Pons (tissue), 1 donor: ENCODE data around the gene TSPAN17.
A peak's percentile ranks its signal among the peaks of the same experiment; 100 is the strongest.
"Not testable (repeated sequence)": the region's sequence is repeated elsewhere in the genome, so short reads cannot be mapped to it uniquely, and the experiment has no call there.

ENCODE experiments used
- DNase-seq: peaks from one replicate; pipeline ENCODE4 v3.0.0-alpha.2; 2016; ENCODE audit warnings: low spot score

Gene TSPAN17, protein sequence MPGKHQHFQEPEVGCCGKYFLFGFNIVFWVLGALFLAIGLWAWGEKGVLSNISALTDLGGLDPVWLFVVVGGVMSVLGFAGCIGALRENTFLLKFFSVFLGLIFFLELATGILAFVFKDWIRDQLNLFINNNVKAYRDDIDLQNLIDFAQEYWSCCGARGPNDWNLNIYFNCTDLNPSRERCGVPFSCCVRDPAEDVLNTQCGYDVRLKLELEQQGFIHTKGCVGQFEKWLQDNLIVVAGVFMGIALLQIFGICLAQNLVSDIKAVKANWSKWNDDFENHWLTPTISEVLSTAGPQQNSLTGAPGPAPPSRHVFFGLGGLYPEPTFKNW

DNA sequence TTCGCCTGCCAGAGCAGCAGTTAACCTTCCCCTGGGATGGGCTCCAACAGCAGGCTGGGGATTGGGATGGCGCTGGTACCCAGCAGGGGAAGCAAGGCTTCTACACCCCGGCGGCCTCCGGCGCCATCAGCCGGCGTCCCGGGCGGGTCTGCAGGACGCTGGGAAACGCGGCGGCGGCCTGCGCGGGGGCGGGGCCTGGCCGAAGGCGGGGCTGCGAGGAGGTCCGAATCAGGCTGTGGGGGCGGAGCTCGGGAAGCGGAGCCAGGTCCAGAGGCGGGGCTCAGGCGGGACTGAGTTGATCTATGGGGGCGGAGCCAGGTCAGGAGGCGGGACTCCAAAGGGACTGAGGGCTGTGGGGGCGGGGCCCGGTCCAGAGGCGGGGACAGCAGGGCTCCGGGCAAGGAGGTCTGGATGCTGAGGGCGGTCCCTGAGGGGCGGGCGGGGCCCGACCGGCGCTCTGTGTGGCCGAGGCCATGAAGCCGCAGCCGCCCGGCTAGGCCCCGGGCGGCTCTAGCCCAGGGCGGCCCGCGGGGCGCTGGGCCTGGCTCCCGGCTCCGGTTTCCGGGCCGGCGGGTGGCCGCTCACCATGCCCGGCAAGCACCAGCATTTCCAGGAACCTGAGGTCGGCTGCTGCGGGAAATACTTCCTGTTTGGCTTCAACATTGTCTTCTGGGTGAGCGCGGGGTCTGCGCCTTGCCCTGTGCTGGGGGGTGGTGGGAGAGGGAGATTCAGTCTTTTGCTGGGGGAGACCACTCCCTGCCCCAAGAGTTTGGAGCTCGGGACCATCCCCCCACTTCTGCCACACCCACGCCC is at the start of gene TSPAN17:
Gene TSPAN17 (plus strand): TSS at position 455 of the 813 bp plus-strand sequence. CDS start 132 bp downstream, at position 587.
- peak; percentile 99 for DNase-seq

DNA sequence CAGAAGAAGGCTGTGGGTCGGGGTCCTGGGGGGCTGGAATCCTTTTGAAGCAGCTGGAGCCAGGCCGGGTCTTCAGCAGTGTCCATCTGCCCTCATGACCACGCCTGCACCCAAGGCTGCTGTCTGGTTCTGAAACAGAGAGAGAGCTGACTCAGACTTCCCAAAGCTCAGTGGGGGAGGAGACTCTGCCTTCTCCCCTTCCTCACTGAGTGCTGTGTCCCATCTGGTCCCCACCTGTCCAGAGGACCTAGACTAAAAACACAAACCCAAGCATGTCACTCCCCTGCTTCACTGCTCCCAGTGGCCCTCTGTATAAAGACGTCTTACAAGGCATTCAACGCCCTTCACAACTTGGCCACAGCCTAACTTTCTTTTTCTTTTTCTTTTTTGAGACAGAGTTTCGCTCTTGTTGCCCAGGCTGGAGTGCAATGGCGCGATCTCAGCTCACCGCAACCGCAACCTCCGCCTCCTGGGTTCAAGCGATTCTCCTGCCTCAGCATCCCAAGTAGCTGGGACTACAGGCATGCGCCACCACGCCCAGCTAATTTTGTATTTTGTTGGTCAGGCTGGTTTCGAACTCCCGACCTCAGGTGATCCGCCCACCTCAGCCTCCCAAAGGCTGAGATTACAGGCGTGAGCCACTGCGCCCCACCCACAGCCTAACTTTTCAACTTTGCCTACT is 47.4 kb upstream of the TSPAN17 start:
- DNase-seq = not testable (repeated sequence)

DNA sequence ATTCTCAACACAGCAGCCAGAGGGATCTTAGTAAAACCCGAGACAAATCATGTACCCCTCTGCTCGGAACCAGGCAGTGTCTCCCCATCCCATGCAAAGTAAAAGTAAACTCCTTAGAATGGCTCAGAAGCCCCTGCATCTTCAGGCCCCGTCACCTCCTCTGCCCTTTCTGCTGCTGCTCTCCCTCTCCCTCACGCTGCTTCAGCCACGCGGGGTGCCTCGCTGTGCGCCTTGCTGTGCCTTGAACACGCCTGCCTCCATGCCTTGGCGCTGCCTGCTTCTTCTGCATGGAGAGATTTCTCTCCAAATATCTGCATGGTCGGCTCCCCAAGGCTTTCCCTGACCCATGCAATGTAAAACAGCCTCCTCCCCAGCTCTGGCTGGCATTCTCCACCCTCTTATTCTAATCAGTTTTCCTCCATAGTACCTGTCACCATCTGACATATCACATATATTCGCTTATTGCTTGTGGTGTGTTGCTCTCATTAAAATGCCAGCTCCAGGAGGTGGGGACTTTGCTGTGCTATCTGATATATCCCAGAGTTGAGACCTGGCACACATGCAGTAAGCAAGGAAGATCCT is 45.3 kb upstream of the TSPAN17 start:
- DNase-seq = no peak

DNA sequence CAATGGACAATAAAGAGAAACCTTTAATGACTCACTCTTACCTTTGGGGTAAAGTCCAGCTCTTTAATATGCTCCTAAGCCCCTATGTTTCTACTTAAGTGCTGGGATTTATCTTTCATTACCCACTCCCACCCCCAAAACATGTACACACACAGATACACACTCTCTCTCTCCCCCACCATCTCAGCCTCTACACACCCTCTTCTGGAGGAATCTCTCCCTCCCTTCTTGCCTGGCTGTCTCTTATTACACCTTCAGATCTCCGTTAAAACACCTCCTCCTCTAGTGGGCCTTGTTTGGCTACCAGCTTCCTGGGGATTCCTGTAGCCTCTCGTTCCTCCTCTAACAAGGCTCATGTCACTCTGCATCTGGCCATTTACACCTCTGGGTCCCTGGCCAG is 44.2 kb upstream of the TSPAN17 start:
- DNase-seq = no peak

DNA sequence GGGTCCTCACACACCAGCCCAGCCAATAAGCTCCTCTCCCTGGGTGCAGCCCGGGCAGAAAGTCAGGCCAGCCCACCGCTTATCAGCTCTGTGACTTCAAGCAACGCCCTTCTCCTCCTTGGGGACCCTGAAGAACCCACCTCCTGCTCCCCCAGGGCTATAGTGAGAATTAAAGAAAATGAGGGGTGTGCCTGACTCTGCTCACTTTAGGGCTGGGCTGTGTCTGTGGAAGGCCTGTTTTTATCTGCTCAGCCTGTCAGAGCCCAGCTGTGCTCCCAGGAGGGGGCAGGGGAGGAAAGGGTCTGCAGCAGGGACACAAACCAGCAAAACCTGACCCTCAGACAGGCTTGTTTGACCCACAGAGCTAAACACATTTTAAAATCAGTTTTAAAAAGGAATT is 41.3 kb upstream of the TSPAN17 start:
- no peak for DNase-seq

DNA sequence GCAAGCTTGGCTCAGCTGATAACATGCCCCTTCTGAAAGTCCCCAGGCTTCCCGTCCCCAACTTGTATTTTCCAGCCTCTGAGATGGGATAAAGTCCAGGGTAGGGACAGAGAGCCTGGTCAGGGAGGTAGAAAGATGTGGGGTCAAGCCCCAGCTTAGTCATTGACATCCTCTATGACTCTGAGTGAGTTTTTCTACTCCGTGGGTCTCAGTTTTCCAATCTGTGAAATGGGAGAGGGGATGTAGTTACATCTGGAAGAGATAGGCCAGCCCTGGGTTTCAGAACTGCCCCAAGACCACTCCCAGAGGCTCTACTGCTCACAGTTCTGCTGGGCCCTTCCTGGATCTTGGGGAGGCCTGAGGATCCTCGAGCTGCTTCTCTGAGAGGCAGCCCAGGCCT is 40.4 kb upstream of the TSPAN17 start:
- DNase-seq = no peak

DNA sequence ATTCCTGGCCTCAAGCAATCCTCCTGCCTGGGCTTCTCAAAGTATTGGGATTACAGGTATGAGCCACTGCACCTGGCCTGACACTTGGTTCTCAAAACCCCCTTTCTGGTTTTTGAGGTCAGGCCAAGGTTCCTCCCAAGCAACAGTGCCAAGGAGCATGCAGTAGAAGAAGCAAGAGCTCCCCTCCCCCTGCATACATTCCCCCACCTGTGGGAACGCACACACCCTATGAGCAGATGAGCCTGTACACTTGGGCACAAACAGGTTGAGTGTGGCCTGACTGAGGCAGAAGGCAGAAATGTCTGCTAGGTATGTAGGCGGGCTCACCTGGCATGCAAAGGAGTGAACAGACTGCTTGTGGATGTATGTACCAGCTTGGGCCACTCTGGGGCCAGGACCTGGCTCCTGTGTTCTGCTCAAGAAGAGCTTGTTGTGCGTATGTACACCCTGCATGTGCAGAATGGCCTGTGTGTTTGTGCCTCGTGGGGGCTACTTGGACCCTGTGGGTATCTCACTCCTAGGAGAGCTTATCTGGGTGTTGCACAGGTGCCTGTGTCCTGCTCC is 39.1 kb upstream of the TSPAN17 start:
- no peak for DNase-seq

DNA sequence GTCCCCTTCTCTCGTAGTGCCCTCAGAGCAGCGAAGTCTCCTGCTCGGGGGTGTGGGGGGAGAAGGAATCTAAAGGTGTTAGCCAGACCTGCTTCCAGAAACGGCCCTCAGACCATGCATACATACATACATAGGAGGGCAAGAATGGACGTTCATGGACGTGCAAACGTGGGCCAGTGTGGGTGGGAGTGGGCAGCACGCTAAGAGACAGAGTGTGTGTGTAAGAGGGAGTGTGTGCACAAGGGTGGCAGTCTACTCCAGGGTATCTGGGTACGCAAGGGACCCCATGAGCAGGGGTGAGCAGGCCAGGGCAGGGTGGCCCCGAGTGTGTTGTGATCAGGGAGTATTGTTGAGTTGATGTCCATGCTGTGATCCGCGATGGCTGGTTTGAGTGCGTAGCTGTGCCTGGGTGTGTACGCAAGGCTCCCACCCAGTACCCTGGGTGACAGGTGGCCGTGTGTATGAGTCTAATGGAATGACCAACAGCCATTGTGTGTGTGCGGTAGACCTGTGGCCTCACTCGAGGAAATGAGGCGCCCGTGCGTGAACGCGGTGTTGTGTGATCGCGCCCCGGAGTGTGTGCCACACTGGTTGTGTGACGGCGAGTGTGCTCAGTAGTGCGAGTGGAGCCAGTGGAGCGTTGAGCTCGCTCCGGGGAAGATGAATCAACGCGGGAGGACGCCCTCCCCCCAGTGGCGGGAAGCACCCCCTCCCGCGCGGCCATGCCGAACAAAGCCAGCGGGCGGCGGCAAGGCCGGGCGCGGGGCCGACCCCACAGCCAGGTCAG is 38.2 kb upstream of the TSPAN17 start:
- DNase-seq = no peak

DNA sequence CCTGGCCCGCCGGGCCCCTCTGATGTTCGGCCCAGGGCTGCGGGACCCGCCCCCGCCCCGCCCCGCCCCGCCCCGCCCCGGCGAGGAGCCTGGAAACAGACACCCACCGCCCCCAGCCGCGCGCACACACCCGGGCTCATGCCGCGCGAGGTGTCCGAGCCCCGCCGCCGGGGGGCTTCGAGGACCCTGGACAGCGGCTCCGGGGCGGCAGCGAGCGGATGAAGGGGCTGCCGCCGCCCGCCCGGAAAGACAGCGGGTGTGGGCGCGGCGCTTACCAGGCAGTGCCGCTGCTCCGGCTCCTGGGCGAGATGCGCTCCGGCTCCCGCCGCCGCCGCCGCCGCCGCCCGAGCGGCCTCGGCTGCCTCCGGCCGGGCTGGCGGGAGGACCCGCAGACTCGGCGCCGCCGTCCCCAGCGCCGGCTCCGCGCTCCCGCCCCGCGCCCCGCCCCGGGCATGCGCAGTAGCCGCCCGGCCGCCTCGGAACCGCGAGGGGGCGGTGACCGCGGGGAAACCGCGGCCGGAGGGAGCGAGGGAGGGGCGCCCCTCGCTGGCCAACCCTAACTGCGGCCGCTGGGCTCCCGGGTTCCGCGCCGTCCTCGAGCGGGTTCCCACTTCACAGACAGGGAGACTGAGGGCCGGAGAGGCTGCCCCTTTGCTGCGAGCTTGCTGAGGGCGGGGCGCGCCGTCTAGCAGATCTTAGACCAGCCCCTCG is 37.4 kb upstream of the TSPAN17 start, which contains the start of gene GPRIN1:
Gene GPRIN1 (minus strand): TSS at position 433 of the 711 bp plus-strand sequence. CDS start 10,322 bp downstream, outside the sequence.
- no peak for DNase-seq

DNA sequence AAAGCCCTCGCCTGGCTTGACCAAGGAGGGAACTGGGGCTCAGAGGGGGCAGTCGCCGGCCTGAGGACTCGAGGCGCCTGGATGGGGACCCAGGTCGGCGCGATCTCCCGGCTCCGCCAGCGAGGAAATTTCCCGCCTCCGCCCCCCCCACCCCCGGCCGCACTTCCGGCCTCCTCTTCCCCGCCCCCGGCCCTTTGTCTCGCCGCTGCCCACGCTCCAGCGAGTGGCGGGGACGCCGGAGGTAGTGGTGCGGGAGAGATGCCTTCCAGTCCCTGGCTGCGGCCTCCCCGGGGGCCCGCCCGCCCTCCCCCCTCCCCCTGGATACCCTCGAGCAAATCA is 36.9 kb upstream of the TSPAN17 start:
- DNase-seq = no peak

DNA sequence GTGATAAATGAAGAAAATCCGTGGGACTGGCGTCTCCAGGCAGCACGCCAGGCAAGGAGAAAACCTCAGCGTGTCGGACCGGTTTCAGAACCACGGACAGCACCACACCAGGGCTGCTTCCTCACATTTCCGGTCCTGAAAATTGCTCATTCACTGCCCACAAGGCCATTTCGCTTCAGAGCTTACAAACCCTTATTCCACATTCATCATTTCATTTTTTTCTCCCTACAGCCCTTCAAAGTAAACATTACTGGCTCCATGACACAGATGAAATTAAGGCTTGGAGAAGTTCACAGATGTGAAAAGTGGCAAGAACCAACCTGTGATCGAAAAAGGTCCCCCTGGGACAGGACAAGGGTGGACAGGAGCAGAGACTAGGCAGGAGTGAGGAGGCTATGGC is 35.8 kb upstream of the TSPAN17 start:
- peak; percentile 28 for DNase-seq

DNA sequence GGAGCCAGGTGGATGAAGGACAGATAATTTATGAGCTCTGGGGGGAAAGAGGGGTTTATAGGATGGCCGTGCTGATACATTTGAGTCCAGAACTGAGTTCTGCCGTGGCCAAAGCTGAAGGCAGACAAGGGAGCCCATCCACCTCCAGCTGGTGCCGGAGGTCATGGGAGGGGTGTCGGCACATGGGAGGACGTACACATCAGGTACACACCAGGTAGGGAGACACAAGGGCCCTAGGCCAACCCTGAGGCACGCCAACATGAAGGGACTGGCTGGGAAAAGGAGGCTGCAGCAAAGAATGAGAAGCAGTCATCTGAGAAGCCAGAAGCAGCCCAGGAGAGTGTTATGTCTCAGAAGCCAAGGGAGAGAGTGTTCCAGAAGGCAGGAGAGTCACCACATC is 35.3 kb upstream of the TSPAN17 start:
- DNase-seq = no peak

DNA sequence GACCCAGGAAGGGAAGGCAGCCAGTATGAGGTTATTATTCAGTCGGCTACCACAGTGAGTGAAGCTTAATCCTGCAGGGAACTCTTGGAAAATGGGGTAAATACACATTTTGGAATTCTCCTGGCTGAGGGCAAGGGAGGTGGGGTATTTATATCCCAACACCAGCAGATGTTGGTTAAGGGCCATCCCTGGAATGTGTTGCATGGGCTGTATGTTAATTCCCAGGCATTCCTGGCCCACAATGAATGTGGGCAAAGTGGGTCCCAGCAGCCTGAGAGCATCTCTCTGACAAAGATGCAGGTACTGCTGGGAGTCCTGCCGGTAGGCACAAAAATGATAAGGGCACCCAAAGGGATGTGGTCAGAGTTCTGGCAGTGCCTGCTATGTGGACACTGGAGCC is 34.4 kb upstream of the TSPAN17 start:
- no peak for DNase-seq

DNA sequence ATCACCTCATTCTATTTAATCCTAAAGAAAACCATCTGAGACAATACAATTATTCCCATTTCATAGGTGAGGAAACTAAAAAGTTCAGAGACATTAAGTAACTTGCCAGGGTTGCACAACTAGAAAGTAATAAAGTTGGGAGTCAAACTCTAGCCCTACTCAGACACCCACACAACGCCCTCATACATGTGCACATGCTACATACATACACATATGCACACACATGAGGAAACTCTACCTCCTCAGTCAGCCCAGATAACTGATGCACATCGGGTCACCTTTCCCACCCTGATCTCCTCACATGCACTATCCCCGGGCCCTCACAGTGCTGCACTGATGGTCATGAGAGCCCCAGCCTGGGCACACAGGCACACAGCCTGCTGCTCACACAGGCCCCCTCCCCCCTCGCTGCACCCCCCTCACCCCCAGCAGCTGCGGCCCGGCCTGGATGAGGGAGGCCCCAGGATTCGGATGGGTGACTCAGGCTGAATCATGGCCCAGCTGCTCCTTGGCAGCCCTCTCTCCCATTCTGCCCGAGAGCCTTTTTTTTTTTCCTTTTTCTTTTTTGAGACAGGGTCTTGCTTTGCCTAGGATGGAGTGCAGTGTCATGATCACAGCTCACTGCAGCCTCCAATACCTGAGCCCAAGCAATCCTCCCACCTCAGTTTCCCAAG is 32.3 kb upstream of the TSPAN17 start:
- DNase-seq = no peak

DNA sequence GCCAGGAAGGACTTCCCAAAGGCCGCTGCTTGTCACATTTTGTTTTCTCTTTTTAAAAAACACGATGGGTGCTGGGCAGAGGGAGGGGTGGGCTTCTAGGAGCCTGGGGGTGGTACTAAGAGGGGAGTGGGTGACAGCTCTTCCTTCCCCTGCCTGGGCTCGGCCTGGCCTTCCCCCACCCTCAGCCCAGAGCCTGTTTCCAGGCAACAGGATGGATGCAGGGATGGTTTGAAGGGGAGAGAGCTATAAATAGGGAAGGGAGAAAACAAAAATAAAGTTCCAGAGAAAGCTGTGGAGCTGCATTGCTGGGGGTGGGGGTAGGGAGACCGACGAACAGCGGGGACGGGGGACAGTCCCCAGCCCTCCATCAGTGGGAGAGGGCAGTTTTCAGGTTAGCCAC is 30.8 kb upstream of the TSPAN17 start:
- DNase-seq = no peak

DNA sequence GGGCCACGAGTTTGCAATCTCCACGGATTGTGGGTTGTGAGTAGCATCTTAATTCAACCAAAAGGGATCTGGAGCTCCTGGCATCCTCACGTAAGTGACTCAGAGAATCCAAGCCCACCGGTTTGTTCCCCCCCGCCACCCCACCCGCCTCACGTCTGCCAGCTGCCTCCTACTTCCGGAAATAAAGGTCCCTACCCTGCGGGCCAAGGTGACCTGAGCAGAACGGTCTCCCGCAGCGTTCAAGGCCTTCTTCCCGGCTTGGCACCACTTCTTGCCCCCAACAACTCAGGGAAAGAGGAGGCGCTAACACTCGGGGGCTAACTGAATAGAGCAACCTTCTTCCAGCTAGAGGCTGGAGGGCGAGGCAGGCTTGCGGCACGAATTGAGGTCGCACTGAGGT is 28.5 kb upstream of the TSPAN17 start:
- DNase-seq = no peak

DNA sequence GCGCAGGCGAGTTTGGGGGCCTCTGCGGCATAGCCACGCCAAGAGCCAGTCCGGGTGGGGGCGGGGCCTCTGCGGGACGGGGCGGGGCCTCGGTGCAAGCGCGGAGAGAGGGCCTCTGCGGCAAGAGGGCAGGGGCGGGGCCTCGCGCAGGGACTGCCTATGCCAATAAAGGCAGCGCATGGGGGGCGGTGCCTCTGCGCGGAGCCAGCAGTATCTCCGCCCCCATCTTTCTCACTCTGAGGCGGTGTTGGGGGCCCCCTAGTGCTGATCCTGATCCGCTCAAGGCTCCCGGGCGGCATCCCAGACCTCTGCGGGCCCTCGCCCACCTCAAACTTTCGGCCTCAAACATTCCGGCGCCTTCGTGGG is 28.1 kb upstream of the TSPAN17 start:
- peak; percentile 47 for DNase-seq

DNA sequence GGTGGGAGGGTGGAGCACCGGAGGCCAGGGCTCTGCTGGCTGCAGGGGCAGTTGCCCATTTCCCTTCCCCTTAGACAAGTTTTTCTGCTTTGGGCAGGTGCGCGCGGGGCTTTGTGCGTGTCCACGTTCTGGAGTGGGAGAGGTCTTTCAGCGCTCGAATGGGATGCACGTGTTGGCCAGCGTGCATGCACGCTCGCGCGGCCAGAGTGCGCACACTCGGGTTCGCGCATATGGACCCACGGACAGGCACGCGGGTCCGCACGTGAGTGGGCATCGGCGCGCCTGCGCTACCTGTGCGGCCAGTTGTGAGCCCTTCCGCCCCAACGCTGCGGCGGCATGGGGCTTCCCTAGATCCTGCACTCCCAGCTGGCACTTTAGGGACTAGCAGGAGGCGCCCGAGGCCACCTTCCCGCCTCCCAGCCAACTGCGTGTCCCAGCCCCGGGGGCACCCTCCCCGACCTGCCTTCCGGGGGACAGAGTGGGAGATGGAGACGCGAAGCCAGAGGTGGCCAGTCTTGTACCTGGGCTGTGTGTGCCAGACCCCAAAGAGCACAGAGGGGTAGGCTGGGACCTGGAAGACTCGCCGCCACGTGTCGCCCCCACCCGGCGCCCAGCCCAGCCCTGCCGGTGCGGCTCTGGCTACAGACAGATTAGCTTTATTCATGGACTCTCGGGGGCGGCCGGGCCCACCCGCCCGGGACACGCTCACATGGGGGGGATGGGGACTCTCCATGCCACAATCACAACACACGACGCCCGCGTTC is 27.5 kb upstream of the TSPAN17 start:
- no peak for DNase-seq

DNA sequence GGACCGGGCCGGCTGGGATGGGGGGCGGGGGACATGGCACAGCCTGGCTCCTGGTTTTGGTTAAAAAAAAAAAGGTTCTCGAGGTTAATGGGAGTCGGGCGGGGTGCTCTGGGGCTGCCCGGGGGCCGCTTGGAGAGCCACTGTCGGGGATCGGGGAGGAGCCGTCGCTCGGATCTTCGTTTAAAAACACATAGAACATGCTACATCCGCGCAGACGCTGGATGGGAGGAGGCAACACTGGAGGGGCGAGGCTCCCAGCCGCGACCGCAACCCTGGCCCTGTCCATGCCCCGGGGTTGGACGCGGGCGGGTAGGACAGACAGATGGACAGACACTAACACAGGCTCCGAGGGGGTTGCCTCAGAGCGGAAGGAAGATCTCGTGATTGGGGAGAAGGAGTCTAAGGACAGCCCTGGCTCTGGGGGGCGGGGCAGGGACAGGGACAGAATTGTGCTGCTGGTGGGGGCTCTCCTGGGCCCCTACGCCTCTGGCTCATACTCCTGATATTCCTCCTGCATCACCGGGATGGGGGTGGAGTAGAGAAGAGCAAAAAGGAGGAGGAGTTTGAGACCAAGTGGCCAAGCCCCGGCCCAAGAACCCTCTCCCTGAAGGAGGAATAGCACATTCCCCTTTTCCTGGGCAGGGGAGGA is 26.8 kb upstream of the TSPAN17 start:
- DNase-seq = no peak
